ENCODE data around the gene ZNF580. TPM values are rescaled to one million over a fixed set of nuclear protein-coding genes. Genes with fewer than 3 reads are reported as not detected.

The ZNF580 gene
- total RNA-seq, 1 experiment from 2014 or later, result 32.0 TPM

GRCh38 chr19:55643887-55644176, 3.0 kb downstream of the ZNF580 start:
- Mint-ChIP-seq H3K9me3 (peaks cover 4% of the 10 kb centered on the region), H3K4me1 (peaks cover 26% of the 10 kb centered on the region), H3K36me3 (peaks cover 17% of the 10 kb centered on the region), H3K4me3 (peak overlapping the region; percentile 89), H3K27me3 (ENCODE audit: low read depth) (peaks cover 9% of the 10 kb centered on the region), H3K27ac (peak overlapping the region; percentile 74; the same call in 1 of the 2 replicates)
- ATAC-seq, result no peak
- ChIA-PET POLR2A (no interaction called here), CTCF (interaction anchor here (2.6 kb wide), 1 partner anchor 12 kb away, joined by 11 read pairs; no protein-coding TSS in a partner anchor)
- TF ChIP-seq STAT6 (CRISPR knock-in tag; conservative IDR thresholded peaks at IDR 0.05; ENCODE audit: low read depth) (no peak), GTF2I (CRISPR knock-in tag; conservative IDR thresholded peaks at IDR 0.05) (no peak), IRF2 (CRISPR knock-in tag; IDR thresholded peaks at IDR 0.05; ENCODE audit: borderline replicate concordance, low read depth) (no peak), CDX4 (CRISPR knock-in tag; IDR thresholded peaks at IDR 0.05; ENCODE audit: borderline replicate concordance) (no peak), ZSCAN18 (CRISPR knock-in tag; IDR thresholded peaks at IDR 0.05) (no peak), MXD4 (CRISPR knock-in tag; IDR thresholded peaks at IDR 0.05; ENCODE audit: borderline replicate concordance) (no peak), RORB (CRISPR knock-in tag; IDR thresholded peaks at IDR 0.05) (no peak), CREB1 (CRISPR knock-in tag; IDR thresholded peaks at IDR 0.05) (no peak), NR1H2 (CRISPR knock-in tag; IDR thresholded peaks at IDR 0.05) (no peak), TEAD4 (CRISPR knock-in tag; IDR thresholded peaks at IDR 0.05) (no peak)
- TF ChIP-seq, protein P1, sequence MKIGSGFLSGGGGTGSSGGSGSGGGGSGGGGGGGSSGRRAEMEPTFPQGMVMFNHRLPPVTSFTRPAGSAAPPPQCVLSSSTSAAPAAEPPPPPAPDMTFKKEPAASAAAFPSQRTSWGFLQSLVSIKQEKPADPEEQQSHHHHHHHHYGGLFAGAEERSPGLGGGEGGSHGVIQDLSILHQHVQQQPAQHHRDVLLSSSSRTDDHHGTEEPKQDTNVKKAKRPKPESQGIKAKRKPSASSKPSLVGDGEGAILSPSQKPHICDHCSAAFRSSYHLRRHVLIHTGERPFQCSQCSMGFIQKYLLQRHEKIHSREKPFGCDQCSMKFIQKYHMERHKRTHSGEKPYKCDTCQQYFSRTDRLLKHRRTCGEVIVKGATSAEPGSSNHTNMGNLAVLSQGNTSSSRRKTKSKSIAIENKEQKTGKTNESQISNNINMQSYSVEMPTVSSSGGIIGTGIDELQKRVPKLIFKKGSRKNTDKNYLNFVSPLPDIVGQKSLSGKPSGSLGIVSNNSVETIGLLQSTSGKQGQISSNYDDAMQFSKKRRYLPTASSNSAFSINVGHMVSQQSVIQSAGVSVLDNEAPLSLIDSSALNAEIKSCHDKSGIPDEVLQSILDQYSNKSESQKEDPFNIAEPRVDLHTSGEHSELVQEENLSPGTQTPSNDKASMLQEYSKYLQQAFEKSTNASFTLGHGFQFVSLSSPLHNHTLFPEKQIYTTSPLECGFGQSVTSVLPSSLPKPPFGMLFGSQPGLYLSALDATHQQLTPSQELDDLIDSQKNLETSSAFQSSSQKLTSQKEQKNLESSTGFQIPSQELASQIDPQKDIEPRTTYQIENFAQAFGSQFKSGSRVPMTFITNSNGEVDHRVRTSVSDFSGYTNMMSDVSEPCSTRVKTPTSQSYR (CRISPR knock-in tag; IDR thresholded peaks at IDR 0.05), result no peak
- TF ChIP-seq, protein P2, sequence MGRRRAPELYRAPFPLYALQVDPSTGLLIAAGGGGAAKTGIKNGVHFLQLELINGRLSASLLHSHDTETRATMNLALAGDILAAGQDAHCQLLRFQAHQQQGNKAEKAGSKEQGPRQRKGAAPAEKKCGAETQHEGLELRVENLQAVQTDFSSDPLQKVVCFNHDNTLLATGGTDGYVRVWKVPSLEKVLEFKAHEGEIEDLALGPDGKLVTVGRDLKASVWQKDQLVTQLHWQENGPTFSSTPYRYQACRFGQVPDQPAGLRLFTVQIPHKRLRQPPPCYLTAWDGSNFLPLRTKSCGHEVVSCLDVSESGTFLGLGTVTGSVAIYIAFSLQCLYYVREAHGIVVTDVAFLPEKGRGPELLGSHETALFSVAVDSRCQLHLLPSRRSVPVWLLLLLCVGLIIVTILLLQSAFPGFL (CRISPR knock-in tag; IDR thresholded peaks at IDR 0.05; ENCODE audit: borderline replicate concordance), result no peak
- TF ChIP-seq, protein P3, sequence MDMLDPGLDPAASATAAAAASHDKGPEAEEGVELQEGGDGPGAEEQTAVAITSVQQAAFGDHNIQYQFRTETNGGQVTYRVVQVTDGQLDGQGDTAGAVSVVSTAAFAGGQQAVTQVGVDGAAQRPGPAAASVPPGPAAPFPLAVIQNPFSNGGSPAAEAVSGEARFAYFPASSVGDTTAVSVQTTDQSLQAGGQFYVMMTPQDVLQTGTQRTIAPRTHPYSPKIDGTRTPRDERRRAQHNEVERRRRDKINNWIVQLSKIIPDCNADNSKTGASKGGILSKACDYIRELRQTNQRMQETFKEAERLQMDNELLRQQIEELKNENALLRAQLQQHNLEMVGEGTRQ (CRISPR knock-in tag; IDR thresholded peaks at IDR 0.05), result no peak
- TF ChIP-seq, protein P4, sequence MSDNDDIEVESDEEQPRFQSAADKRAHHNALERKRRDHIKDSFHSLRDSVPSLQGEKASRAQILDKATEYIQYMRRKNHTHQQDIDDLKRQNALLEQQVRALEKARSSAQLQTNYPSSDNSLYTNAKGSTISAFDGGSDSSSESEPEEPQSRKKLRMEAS (CRISPR knock-in tag; IDR thresholded peaks at IDR 0.05), result no peak
- TF ChIP-seq, protein P5, sequence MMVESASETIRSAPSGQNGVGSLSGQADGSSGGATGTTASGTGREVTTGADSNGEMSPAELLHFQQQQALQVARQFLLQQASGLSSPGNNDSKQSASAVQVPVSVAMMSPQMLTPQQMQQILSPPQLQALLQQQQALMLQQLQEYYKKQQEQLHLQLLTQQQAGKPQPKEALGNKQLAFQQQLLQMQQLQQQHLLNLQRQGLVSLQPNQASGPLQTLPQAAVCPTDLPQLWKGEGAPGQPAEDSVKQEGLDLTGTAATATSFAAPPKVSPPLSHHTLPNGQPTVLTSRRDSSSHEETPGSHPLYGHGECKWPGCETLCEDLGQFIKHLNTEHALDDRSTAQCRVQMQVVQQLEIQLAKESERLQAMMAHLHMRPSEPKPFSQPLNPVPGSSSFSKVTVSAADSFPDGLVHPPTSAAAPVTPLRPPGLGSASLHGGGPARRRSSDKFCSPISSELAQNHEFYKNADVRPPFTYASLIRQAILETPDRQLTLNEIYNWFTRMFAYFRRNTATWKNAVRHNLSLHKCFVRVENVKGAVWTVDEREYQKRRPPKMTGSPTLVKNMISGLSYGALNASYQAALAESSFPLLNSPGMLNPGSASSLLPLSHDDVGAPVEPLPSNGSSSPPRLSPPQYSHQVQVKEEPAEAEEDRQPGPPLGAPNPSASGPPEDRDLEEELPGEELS (CRISPR knock-in tag; IDR thresholded peaks at IDR 0.05), result no peak
- no peak for DNase-seq (ENCODE audit: low spot score)

All from WTC11 (cell line).